VCaP (cell line): Measurements from ENCODE around the gene FGB.

Experiments
- H3K27ac ChIP-seq: fragments of 450-650 bp; 2 replicates; pipeline ENCODE4 v1.5.1; 2017
- CTCF ChIP-seq: fragments of 450-650 bp; conservative IDR thresholded peaks from 2 replicates; pipeline ENCODE4 v1.5.1; 2017; ENCODE audit warnings: mild to moderate bottlenecking, moderate library complexity

The FGB gene

DNA sequence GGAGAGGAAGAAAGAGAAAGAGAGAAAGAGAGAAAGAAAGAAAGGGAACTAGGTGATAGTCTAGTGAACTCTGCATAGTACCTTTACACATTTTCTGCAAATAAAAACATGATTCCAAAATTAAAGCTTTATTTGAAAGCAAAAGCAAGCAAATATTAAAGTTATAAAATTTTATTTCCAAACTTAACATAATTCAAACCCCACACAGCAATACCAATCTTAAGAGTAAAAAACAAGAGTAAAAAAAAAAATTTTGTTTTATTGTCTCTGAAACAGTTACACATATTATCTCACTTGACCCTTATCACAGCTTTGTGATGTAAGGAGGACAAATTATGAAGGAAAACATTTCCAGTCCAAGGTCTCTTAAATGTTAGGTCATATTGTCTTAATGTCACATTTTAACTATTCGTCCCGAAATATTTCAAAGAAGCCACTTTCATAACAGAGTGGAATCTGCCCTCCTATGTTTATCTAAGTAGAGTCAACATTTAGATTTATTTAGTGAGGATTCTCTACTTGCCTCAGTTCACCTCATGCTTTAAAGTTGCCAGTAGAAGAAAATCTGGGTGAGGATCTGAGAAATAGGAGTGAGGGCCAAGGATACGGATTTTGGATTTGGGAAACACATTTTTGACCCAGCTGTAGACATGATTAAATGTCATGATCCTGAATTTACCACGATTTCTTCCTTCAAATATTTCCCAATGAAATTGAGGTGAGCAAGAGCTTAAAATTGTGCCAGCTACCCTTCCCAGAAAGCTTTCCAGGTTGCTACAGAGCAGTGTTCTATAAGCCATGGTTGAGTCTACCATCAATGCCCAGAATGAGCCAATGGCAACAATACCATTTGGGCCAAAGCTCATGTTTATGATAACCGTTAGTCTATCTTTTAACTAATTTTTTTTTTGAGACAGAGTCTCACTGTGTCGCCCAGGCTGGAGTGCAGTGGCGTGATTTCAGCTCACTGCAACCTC lies 35.3 kb downstream of the FGB start:
- TF ChIP-seq CTCF, result no peak
- H3K27ac ChIP-seq, result no peak overlapping the region

GRCh38 chr4:154602404-154603020 lies 39.7 kb downstream of the FGB start:
- TF ChIP-seq CTCF, result no peak
- no peak overlapping the region for H3K27ac ChIP-seq

GRCh38 chr4:154603033-154603943 lies 40.5 kb downstream of the FGB start:
- H3K27ac ChIP-seq, result no peak overlapping the region
- TF ChIP-seq CTCF, result no peak

- no peak for TF ChIP-seq CTCF
- no peak overlapping the region for H3K27ac ChIP-seq
Measured at GRCh38 chr4:154604696-154605200, 41.9 kb downstream of the FGB start.

DNA sequence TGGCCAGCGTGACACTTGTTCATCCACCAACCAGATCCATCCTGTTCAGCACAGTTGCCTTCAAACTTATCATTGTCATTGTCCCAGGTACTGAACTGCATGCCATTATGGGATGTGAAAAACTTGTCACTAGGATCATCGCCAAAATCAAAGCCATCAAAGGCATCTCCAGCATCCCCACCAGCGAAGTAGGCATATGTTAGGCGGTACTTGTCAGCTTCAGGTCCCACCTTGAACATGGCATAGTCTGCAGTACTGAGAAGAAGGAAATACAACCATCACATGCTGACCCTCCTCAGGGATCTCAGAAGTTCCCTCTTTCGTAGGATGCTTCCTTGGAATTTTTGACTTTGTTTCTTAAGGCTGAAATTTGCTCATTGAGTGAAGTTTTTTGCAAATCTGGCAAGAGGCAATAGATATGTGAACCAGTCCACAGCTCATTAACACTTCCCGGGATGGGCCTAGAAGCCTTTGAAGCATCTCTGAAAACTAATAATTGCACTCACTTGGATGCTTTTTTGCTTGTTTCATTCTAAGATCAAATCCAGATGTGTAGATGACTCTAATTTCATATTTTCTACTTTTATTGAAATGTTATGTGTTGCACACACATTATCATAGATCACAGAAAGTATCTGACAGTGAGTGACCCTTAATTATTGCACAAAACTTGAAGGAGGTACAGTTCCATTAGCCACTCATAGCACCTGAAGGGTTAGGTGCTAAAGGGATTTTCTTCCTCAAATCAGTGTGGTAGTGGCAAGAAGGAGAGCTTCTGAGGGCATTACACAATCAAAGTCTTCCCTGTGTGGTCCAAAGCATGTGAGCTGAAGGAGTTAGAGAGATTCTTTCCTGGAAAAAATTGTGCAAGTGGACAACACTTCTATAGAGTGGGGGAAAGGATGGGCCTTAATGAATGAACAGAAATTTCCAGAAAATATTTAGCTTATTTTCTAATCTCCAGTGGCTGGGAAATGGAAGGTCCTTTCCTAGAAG lies 44.2 kb downstream of the FGB start:
- TF ChIP-seq CTCF, result no peak
- no peak overlapping the region for H3K27ac ChIP-seq

GRCh38 chr4:154608361-154609252 lies 45.8 kb downstream of the FGB start:
- no peak for TF ChIP-seq CTCF

More at GRCh38 chr4:154608361-154609252, 45.8 kb downstream of the FGB start:
- no peak overlapping the region for H3K27ac ChIP-seq
